GM12892 (cell line): Measurements from ENCODE around the gene SLC9A9.

ENCODE experiments used
- POLR2A ChIP-seq: IDR thresholded peaks from 2 replicates; pipeline ENCODE4 v1.6.1; 2011; ENCODE audit warnings: low read depth, low read length, control low read depth
- TAF1 ChIP-seq: IDR thresholded peaks from 2 replicates; pipeline ENCODE4 v1.6.1; 2011; ENCODE audit warnings: low read depth, mild to moderate bottlenecking, control low read depth, low read length, borderline replicate concordance

DNA sequence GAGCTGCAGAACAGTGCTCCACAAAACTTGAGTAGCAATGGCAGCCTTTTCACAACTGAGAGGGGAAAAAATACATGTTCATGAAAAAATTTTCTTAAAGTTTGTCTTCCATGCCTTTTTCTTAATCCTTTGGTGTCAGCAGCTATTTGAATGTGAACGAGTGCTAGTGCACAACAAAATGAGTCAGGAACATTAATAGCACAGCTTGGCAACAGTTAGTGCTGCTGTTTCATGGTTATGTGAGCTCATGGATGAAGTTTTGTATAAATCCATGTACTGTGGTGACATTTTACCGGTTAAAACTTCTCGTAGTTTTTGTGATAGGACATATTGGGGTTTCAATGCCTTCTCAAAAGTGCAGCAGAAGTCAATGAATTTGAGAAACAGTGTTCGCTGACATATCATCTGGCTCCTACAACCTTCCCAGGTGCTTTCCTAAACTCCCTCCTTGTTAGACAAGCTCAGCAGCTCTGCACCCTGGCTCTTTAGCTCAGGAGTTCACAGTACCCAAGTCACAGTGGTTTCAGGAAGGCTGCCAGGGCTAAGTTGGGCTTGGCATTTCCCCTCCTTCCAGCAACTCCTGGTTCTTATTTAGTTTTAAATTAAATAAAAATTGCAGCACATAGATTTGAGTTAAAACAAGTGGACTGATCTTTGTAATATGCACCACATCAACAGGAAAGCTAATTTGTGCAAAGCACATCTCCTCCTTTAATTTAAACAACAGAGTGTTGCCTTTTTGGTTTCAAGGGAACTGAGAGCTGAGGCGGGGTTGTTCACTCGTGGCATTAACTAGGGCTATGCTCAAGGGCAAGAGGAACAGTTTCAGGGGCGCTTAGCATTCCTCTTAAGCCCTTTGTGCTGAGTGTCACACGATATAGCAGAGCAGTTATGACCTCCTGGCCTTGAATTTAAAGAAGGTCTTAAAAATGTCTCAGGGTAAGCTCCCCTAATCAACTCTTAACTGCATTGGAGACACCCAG, 365.9 kb downstream of the SLC9A9 start:
- TF ChIP-seq TAF1, result no peak
- no peak for TF ChIP-seq POLR2A
